OCI-LY3 (cell line): ENCODE measurements around the gene DAB2.

Experiments used
- EZH2phosphoT487 ChIP-seq: fragments of 200-600 bp; shearing (Covaris generic); IDR thresholded peaks from 2 replicates; pipeline ENCODE4 v1.6.1; 2018; ENCODE audit warnings: antibody characterized with exemption, mixed run types, low read depth
- TF ChIP-seq, protein P1 (sequence below): fragments of 200-600, 300-600 bp; sonication (generic); IDR thresholded peaks from 2 replicates; pipeline ENCODE4 v1.5.1; 2014; ENCODE audit warnings: antibody characterized with exemption, low read length, low read depth

DNA sequence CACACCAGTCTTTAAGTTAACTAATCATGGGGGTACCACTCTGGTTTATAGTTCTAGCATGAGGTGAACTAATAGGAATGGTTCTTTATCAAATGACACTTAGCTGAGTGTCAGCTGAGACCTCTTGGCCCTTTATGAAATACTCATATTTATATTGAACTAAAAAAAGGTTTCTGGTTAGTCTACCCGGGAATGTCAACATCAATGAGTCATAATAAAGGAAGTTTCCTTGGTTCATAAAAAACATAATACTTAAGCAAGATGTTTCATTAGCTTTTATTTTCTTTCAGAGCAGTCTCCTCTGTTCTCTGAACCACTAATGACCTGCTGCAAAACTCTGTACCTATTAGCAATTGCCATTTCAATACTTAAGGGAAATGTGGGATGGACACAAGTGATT, 13.7 kb downstream of the DAB2 start:
- TF ChIP-seq EZH2phosphoT487: no peak
- TF ChIP-seq, protein P1, sequence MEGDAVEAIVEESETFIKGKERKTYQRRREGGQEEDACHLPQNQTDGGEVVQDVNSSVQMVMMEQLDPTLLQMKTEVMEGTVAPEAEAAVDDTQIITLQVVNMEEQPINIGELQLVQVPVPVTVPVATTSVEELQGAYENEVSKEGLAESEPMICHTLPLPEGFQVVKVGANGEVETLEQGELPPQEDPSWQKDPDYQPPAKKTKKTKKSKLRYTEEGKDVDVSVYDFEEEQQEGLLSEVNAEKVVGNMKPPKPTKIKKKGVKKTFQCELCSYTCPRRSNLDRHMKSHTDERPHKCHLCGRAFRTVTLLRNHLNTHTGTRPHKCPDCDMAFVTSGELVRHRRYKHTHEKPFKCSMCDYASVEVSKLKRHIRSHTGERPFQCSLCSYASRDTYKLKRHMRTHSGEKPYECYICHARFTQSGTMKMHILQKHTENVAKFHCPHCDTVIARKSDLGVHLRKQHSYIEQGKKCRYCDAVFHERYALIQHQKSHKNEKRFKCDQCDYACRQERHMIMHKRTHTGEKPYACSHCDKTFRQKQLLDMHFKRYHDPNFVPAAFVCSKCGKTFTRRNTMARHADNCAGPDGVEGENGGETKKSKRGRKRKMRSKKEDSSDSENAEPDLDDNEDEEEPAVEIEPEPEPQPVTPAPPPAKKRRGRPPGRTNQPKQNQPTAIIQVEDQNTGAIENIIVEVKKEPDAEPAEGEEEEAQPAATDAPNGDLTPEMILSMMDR: no peak
